Testis (tissue), 2 donors: Measurements from ENCODE around the gene GFPT1.

Experiments
- CTCF ChIP-seq, 3 experiments: fragments of 450-650 bp in 2 of 3; fragments of 200-600 bp in 1 of 3; sonication (generic) in 1 of 3; IDR thresholded peaks; one replicate each; pipeline ENCODE4 v1.5.1; 2016 to 2019; ENCODE audit warnings: antibody characterized with exemption in 3 of 3, mild to moderate bottlenecking in 2 of 3, moderate library complexity in 1 of 3
- POLR2A ChIP-seq: fragments of 450-650 bp; IDR thresholded peaks from one replicate; pipeline ENCODE4 v1.6.1; 2017; ENCODE audit warnings: antibody characterized with exemption, mild to moderate bottlenecking, moderate library complexity

DNA sequence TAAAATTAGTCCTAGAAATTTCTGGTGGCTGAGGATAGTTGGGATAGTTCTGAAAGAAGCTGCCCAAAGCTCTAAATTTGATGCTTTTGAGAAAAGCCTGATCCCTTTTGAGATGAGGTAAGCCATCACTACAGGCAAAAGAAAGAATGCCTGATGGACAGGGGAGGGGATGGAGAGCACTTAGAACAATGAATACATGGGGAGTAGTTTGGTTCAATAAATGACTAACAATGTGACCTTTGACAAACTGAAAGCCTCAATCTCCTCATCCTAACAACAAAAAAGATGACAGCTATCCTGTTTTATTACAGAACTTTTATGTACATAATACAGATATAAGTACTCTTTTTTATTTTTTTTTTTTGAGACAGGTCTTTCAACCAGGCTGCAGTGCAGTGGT is 42.7 kb downstream of the GFPT1 start:
- TF ChIP-seq CTCF (IDR thresholded peaks at IDR 0.05) (no peak), POLR2A (no peak)
